Prostate gland (tissue), 2 donors: ENCODE results near the gene GIMAP7.

Experiments used
- CTCF ChIP-seq, 4 experiments: fragments of 200-600 bp in 2 of 4; fragments of 450-650 bp in 2 of 4; sonication (generic) in 2 of 4; IDR thresholded peaks; 1 replicate in 3 of 4; 2 replicates in 1 of 4; pipeline ENCODE4 v1.5.1; 2016 to 2019; ENCODE audit warnings: antibody characterized with exemption in 4 of 4, mild to moderate bottlenecking in 2 of 4, moderate library complexity in 2 of 4
- POLR2A ChIP-seq: fragments of 450-650 bp; IDR thresholded peaks from one replicate; pipeline ENCODE4 v1.6.1; 2016; ENCODE audit warnings: antibody characterized with exemption, mild to moderate bottlenecking
- POLR2AphosphoS5 ChIP-seq: sonication (generic); formaldehyde crosslinking; IDR thresholded peaks from one replicate; pipeline ENCODE4 v1.6.1; 2017; ENCODE audit warnings: antibody characterized with exemption

- TF ChIP-seq CTCF (IDR thresholded peaks at IDR 0.05) (no peak), POLR2A (no peak), POLR2AphosphoS5 (no peak)
Measured at GRCh38 chr7:150567871-150568301, 53.2 kb downstream of the GIMAP7 start.
